Natural killer cell (primary cell): Measurements from ENCODE around the gene WDR33. TPM values are rescaled to one million over a fixed set of nuclear protein-coding genes. Genes with fewer than 3 reads are reported as not detected.

Experiments
- ATAC-seq, 3 donors: fragments of 150-1000 bp in 2 of 3; fragments of 200-7000 bp in 1 of 3; cut with Tn5 transposase; 1 replicate in 1 of 3; 2 replicates in 2 of 3; pipeline ENCODE4 v1.10.0; 2021; ENCODE audit warnings: mild to moderate bottlenecking in 2 of 3, moderate library complexity in 2 of 3
- DNase-seq, 2 donors: peaks; one replicate each; pipeline versions ENCODE4 v3.0.0 to v3.0.0-alpha.2; 2013 to 2021; ENCODE audit warnings: mixed read lengths in 1 of 2
- H3K27ac ChIP-seq: one replicate; pipeline ENCODE4 v1.5.1; 2013; ENCODE audit warnings: mild to moderate bottlenecking, low read length
- H3K27me3 ChIP-seq: one replicate; pipeline ENCODE4 v1.6.1; 2013; ENCODE audit warnings: low read length; ENCODE audit not compliant: control insufficient read depth, insufficient read depth
- H3K36me3 ChIP-seq: one replicate; pipeline ENCODE4 v1.6.1; 2013; ENCODE audit warnings: low read length; ENCODE audit not compliant: control insufficient read depth, insufficient read depth
- H3K4me1 ChIP-seq: one replicate; pipeline ENCODE4 v1.6.1; 2013; ENCODE audit warnings: low read length; ENCODE audit not compliant: control insufficient read depth, insufficient read depth
- H3K4me3 ChIP-seq: one replicate; pipeline ENCODE4 v1.5.1; 2013; ENCODE audit warnings: low read length
- H3K9me3 ChIP-seq: one replicate; pipeline ENCODE4 v1.6.1; 2013; ENCODE audit warnings: low read length; ENCODE audit not compliant: control insufficient read depth, insufficient read depth
- H3K27ac Mint-ChIP-seq, 2 donors: one replicate each; pipeline ENCODE4 v1.8.0; 2022; ENCODE audit warnings: mild to moderate bottlenecking in 2 of 2, mixed read lengths in 2 of 2, moderate library complexity in 1 of 2
- H3K27me3 Mint-ChIP-seq, 2 donors: one replicate each; pipeline ENCODE4 v1.8.0; 2022; ENCODE audit warnings: low read depth in 2 of 2, mixed read lengths in 2 of 2
- H3K36me3 Mint-ChIP-seq: one replicate; pipeline ENCODE4 v1.8.0; 2022; ENCODE audit warnings: mixed read lengths
- H3K4me1 Mint-ChIP-seq, 2 donors: one replicate each; pipeline ENCODE4 v1.8.0; 2022; ENCODE audit warnings: mixed read lengths in 2 of 2
- H3K4me3 Mint-ChIP-seq: one replicate; pipeline ENCODE4 v1.8.0; 2022; ENCODE audit warnings: mild to moderate bottlenecking, moderate library complexity, mixed read lengths
- H3K9me3 Mint-ChIP-seq, 2 donors: one replicate each; pipeline ENCODE4 v1.8.0; 2022; ENCODE audit warnings: mixed read lengths in 2 of 2
- WGBS: methylation state at CpG from one replicate; pipeline ENCODE4 v1.1.7; 2013; ENCODE audit warnings: missing lambda C conversion rate; ENCODE audit not compliant: insufficient coverage; 5-methylcytosine and 5-hydroxymethylcytosine counted together
- intact Hi-C: fragments of 100-400 bp; cut with micrococcal nuclease; formaldehyde crosslinking; loops from one replicate; pipeline ENCODE4 v1.14.2; 2022
- total RNA-seq, 4 donors: library from RNA; stranded (reverse); fragments of 120-200 nt in 1 of 4; gene quantifications; one replicate each; pipeline versions ENCODE4 v1.2.3 to v1.2.4, GENCODE V29; 2013 to 2022
- TF ChIP-seq, protein P1 (sequence below): fragments of 200-600 bp; IDR thresholded peaks from one replicate; pipeline ENCODE4 v1.8.0; 2022; ENCODE audit warnings: antibody characterized with exemption

The WDR33 gene
- total RNA-seq, 3 donors from 2014 or later (not counting 1 experiment from before 2014, with no cell fraction given), result 55.2 to 78.4 (median 55.3) TPM

DNA sequence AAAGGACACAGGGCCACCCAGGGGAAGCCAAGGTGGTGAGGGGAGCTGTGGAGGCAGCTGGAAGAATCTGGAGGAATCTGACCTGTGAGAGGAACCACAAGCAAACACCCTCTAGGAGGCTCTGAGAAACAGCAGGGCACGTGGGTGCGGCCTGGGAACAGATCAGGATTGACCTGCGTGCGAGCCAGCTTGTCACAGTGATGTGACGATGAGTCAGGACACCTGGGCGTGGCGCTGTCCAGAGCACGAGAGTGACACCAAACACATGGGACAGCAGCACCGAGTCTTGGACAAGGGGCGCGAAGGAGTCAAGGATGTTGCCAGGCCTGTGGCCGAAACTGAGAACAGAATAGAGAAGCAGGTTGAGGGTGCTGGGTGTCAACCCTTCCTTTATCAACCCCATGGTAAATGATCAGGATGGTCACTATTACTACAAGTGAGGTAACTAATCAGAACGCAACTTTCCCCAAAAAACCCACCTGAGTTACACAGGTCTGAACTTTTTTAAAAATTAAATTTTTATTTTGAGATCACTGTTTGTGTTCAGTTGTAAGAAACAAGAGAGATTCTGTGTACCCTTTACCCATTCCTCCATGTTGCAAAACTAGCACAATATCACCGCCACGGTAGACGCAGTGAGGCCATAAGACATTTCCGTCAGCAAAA is 110.3 kb downstream of the WDR33 start:
- Histone ChIP-seq H3K9me3 (no peaks in the 10 kb centered on the region), H3K4me1 (peaks cover 33% of the 10 kb centered on the region), H3K27ac (peak overlapping the region; percentile 94), H3K36me3 (peaks cover 9% of the 10 kb centered on the region), H3K4me3 (peak overlapping the region; percentile 61), H3K27me3 (peaks cover 3% of the 10 kb centered on the region)
- intact Hi-C loops, result loop anchor here (1.0 to 5.0 kb wide), 6 partner anchors 112 to 392 kb away; partner anchors contain the start of genes IWS1, MAP3K2, POLR2D and SAP130
- ATAC-seq, result peak in 1 of 3 donors; percentile 12
- Mint-ChIP-seq H3K4me1 (peaks cover 34 to 35% of the 10 kb centered on the region in 2 donors), H3K27ac (peak overlapping the region; percentile 90 to 98), H3K27me3 (no peaks in the 10 kb centered on the region), H3K9me3 (no peaks in the 10 kb centered on the region), H3K36me3 (no peaks in the 10 kb centered on the region), H3K4me3 (peak overlapping the region; percentile 88)
- DNase-seq, result peak; percentile 36 to 42
- WGBS, result 60% methylated on average over 15 of the region's 17 CpGs
- TF ChIP-seq, protein P1, sequence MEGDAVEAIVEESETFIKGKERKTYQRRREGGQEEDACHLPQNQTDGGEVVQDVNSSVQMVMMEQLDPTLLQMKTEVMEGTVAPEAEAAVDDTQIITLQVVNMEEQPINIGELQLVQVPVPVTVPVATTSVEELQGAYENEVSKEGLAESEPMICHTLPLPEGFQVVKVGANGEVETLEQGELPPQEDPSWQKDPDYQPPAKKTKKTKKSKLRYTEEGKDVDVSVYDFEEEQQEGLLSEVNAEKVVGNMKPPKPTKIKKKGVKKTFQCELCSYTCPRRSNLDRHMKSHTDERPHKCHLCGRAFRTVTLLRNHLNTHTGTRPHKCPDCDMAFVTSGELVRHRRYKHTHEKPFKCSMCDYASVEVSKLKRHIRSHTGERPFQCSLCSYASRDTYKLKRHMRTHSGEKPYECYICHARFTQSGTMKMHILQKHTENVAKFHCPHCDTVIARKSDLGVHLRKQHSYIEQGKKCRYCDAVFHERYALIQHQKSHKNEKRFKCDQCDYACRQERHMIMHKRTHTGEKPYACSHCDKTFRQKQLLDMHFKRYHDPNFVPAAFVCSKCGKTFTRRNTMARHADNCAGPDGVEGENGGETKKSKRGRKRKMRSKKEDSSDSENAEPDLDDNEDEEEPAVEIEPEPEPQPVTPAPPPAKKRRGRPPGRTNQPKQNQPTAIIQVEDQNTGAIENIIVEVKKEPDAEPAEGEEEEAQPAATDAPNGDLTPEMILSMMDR, result no peak

DNA sequence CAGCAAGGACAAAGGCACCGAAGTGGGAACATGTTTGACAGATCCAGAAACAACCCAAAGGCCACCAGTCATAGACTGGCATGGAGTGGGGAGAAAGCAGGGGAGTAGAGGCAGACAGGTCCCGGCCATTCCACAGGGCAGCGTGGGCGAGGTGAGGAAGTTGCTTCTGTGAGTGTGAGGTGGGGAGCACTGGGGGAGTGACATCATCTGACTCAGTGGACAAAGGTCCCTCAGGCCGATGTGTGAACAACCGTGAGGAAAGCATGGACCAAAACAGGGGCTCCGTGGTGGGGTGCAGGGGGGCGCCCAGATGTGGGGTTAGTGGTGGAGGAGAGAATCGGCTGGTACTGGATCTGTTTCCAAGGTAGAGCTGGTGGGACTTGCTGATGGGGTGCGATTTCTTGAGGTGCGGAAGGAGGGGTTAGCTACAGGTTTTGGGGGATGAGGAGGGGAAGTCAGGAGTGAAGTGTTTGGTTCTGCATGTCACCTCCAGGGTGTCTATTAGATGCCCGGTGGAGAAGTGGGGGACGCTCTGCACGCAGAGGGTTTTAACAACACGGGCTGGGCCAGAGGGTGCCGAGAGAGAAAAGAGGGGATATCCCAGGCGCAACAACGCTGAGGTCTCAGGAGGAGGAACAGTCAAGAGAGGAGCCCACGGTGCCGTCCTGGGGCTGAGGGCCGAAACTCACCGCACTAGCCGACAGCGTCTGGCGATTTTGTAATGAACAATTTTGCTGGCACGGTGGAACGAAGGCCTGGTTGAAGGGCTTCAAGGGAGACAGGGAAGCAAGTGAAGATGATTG is 112.2 kb downstream of the WDR33 start:
- H3K27ac ChIP-seq, result no peak overlapping the region
- H3K9me3 Mint-ChIP-seq, result no peaks in the 10 kb centered on the region
- peaks cover 3% of the 10 kb centered on the region for H3K27me3 ChIP-seq
- no peaks in the 10 kb centered on the region for H3K36me3 Mint-ChIP-seq
- H3K4me1 Mint-ChIP-seq, result peaks cover 18 to 22% of the 10 kb centered on the region in 2 donors
- H3K27ac Mint-ChIP-seq, result peak overlapping the region in 1 of 2 donors; percentile 37
- no peaks in the 10 kb centered on the region for H3K9me3 ChIP-seq
- DNase-seq, result no peak
- H3K4me3 Mint-ChIP-seq, result no peak overlapping the region
- no peak overlapping the region for H3K4me3 ChIP-seq
- ATAC-seq, result no peak
- intact Hi-C loops, result no loop called here
- peaks cover 27% of the 10 kb centered on the region for H3K4me1 ChIP-seq
- H3K27me3 Mint-ChIP-seq, result no peaks in the 10 kb centered on the region
- peaks cover 3% of the 10 kb centered on the region for H3K36me3 ChIP-seq
- TF ChIP-seq, protein P1, result no peak
- WGBS, result 94% methylated on average over 27 of the region's 27 CpGs

DNA sequence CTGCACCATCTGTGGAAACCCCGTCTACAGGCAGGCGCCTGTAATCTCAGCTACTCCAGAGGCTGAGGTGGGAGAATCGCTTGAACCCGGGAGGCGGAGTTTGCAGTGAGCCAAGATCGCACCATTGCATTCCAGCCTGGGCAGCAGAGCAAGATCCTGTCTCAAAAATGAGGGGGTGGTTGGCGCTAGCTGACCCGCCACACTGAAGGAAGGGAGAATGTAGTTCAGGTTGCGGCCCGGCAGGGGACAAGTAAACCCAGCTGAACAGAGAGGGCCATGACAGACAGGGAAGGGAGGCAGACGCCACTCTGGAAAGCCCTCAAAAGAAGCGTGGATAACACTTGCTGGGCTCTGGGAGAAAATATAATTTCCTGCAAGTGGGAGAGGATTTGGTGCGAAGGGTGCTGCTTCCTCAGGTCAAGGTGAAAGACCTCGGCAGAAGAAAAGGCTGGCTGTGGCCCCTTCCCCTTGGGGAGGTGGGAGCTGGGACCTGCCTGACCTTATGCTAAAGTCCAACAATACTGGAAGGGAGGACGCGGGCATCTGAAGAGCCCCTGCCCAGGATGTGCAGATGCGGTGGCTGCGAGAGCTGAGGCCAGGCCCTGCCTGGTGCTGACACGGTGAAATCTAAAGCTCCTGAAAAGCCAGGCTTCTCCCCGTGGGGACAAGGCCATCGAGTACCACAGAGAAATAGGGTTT is 113.3 kb downstream of the WDR33 start:
- Mint-ChIP-seq H3K4me1 (peaks cover 14 to 20% of the 10 kb centered on the region in 2 donors), H3K27me3 (no peaks in the 10 kb centered on the region), H3K4me3 (no peak overlapping the region), H3K36me3 (no peaks in the 10 kb centered on the region), H3K9me3 (no peaks in the 10 kb centered on the region), H3K27ac (no peak overlapping the region)
- H3K4me3 ChIP-seq, result no peak overlapping the region
- peaks cover 15% of the 10 kb centered on the region for H3K4me1 ChIP-seq
- H3K27ac ChIP-seq, result no peak overlapping the region
- 94% methylated on average over 21 of the region's 21 CpGs for WGBS
- TF ChIP-seq, protein P1, result no peak
- DNase-seq (no peak), ATAC-seq (no peak)
- no peaks in the 10 kb centered on the region for H3K9me3 ChIP-seq
- H3K27me3 ChIP-seq, result peaks cover 3% of the 10 kb centered on the region
- intact Hi-C loops, result no loop called here
- H3K36me3 ChIP-seq, result no peaks in the 10 kb centered on the region
